GM12878 (cell line): ENCODE results near the gene PCDHGA8. TPM values are rescaled to one million over a fixed set of nuclear protein-coding genes. Genes with fewer than 3 reads are reported as not detected.

Experiments
- ATAC-seq: fragments of 200-7000 bp; cut with Tn5 transposase; 3 replicates; pipeline ENCODE4 v1.9.1; 2020; ENCODE audit warnings: mild to moderate bottlenecking, moderate library complexity
- BruUV-seq: library from RNA; stranded (reverse); fragments of 400-500 nt; replicated peaks from 2 replicates; lab custom pipeline; 2021; lab: Mats Ljungman, UMichigan
- CTCF ChIA-PET: fragments of 300-600 bp; sonication (Branson Sonifier 250); formaldehyde crosslinking; extraction: SDS; loops from one replicate; lab custom pipeline; 2021; ENCODE audit warnings: inconsistent platforms; lab: Yijun Ruan, JAX
- POLR2A ChIA-PET: fragments of 350-600 bp; formaldehyde crosslinking; extraction: SDS; loops from one replicate; lab custom pipeline; 2021; ENCODE audit warnings: inconsistent platforms; lab: Charles Lee
- RAD21 ChIA-PET: fragments of 300-600 bp; sonication (Branson Sonifier 250); formaldehyde crosslinking; loops from one replicate; lab custom pipeline; 2023; ENCODE audit warnings: antibody characterized with exemption; ENCODE audit not compliant: unreplicated experiment; lab: Charles Lee
- SMC1A ChIA-PET: fragments of 300-600 bp; sonication (Branson Sonifier 250); formaldehyde crosslinking; loops from one replicate; lab custom pipeline; 2023; ENCODE audit not compliant: unreplicated experiment, uncharacterized antibody; lab: Charles Lee
- DNase-seq: peaks from one replicate; pipeline ENCODE4 v3.0.0-alpha.2; 2011; ENCODE audit warnings: low read depth, low spot score
- FAIRE-seq: peaks from 3 replicates; lab custom pipeline; 2011; peaks lifted over from hg19 to GRCh38; lab: Jason Lieb, UNC
- H2AFZ ChIP-seq: 2 replicates; pipeline ENCODE4 v1.6.0; 2011; ENCODE audit warnings: low read depth, low read length, control low read depth; ENCODE audit not compliant: control insufficient read depth
- H3K27ac ChIP-seq: 2 replicates; pipeline ENCODE4 v1.5.1; 2011; ENCODE audit warnings: control low read depth; ENCODE audit not compliant: control insufficient read depth, insufficient read depth
- H3K27me3 ChIP-seq, 2 experiments: replicated peaks in 1 of 2; 2 replicates each; pipeline versions ENCODE4 v1.6.0 to v1.6.1; 2011; ENCODE audit warnings: low read length in 1 of 2; ENCODE audit not compliant: control insufficient read depth in 2 of 2, insufficient read depth in 2 of 2
- H3K36me3 ChIP-seq, 2 experiments: 2 replicates each; pipeline ENCODE4 v1.5.1; 2011; ENCODE audit warnings: low read length in 1 of 2; ENCODE audit not compliant: control insufficient read depth in 2 of 2, insufficient read depth in 2 of 2
- H3K4me1 ChIP-seq: 2 replicates; pipeline ENCODE4 v1.6.1; 2011; ENCODE audit warnings: mild to moderate bottlenecking, low read length, moderate library complexity, mixed read lengths; ENCODE audit not compliant: control insufficient read depth, insufficient read depth
- H3K4me2 ChIP-seq: 2 replicates; pipeline ENCODE4 v1.6.0; 2011; ENCODE audit warnings: control low read depth; ENCODE audit not compliant: control insufficient read depth, insufficient read depth
- H3K4me3 ChIP-seq: fragments of 200-600 bp; sonication (generic); 2 replicates; pipeline ENCODE4 v1.5.1; 2016
- H3K79me2 ChIP-seq: 2 replicates; pipeline ENCODE4 v1.6.0; 2011; ENCODE audit warnings: low read length; ENCODE audit not compliant: control insufficient read depth, insufficient read depth
- H3K9ac ChIP-seq: 2 replicates; pipeline ENCODE4 v1.8.0; 2011; ENCODE audit warnings: low read length, control low read depth, mixed read lengths; ENCODE audit not compliant: control insufficient read depth, insufficient read depth
- H3K9me3 ChIP-seq: replicated peaks from 3 replicates; pipeline ENCODE4 v1.5.1; 2011; ENCODE audit warnings: mild to moderate bottlenecking, low read length; ENCODE audit not compliant: control insufficient read depth, insufficient read depth
- H4K20me1 ChIP-seq: 2 replicates; pipeline ENCODE4 v1.6.0; 2011; ENCODE audit not compliant: control insufficient read depth, insufficient read depth
- FOXM1 ChIP-seq: IDR thresholded peaks from 2 replicates; pipeline ENCODE4 v1.6.1; 2012; ENCODE audit warnings: low read depth, mild to moderate bottlenecking, inconsistent platforms, low read length, moderate library complexity
- HDGF ChIP-seq: fragments of 450-650 bp; IDR thresholded peaks from 2 replicates; pipeline ENCODE4 v1.6.1; 2016; ENCODE audit warnings: antibody characterized with exemption
- IKZF1 ChIP-seq: fragments of 450-650 bp; conservative IDR thresholded peaks from 2 replicates; pipeline ENCODE4 v1.6.1; 2017; ENCODE audit warnings: antibody characterized with exemption, mild to moderate bottlenecking
- MTA3 ChIP-seq: IDR thresholded peaks from 2 replicates; pipeline ENCODE4 v1.6.1; 2012; ENCODE audit warnings: low read length, inconsistent platforms, borderline replicate concordance
- NR2C2 ChIP-seq: IDR thresholded peaks from 2 replicates; pipeline ENCODE4 v1.6.1; 2011; ENCODE audit warnings: borderline replicate concordance, low read depth; ENCODE audit not compliant: control insufficient read depth, insufficient read length
- RAD21 ChIP-seq: IDR thresholded peaks from 2 replicates; pipeline ENCODE4 v1.6.1; 2011; ENCODE audit warnings: mild to moderate bottlenecking, low read depth, low read length, moderate library complexity; ENCODE audit not compliant: insufficient read depth
- RAD51 ChIP-seq: fragments of 450-650 bp; IDR thresholded peaks from 2 replicates; pipeline ENCODE4 v1.6.1; 2016; ENCODE audit warnings: moderate library complexity, mild to moderate bottlenecking, inconsistent platforms
- SMC3 ChIP-seq: IDR thresholded peaks from 2 replicates; pipeline ENCODE4 v1.6.1; 2011; ENCODE audit warnings: low read length, improper control_type of control experiment, borderline replicate concordance
- STAT3 ChIP-seq: IDR thresholded peaks from 2 replicates; pipeline ENCODE4 v1.6.1; 2011; ENCODE audit warnings: low read depth, low read length, improper control_type of control experiment
- ZNF622 ChIP-seq: fragments of 450-650 bp; IDR thresholded peaks from 2 replicates; pipeline ENCODE4 v1.6.1; 2017; ENCODE audit warnings: mild to moderate bottlenecking, inconsistent platforms
- WGBS: methylation state at CpG from one replicate; pipeline ENCODE4 v1.1.6; 2016; ENCODE audit warnings: low lambda C conversion rate; ENCODE audit not compliant: insufficient replicate concordance, insufficient coverage; ENCODE audit errors: missing lambda C conversion rate; 5-methylcytosine and 5-hydroxymethylcytosine counted together
- in situ Hi-C: fragments of 300-500 bp; cut with MboI; formaldehyde crosslinking; loops from 9 replicates; pipeline ENCODE4 v1.14.3; 2018; ENCODE audit warnings: mixed read lengths
- intact Hi-C: fragments of 100-400 bp; cut with micrococcal nuclease; formaldehyde crosslinking; loops from one replicate; pipeline ENCODE4 v1.14.2; 2022; ENCODE audit not compliant: unreplicated experiment
- polyA plus RNA-seq, 11 experiments: library from polyadenylated mRNA; depleted of rRNA in 4 of 11; unstranded in 6 of 11; stranded (reverse) in 5 of 11; fragments of >200 nt; fragmentation: Nextera tagmentation in 4 of 11; fragmentation: Illumina TruSeq in 1 of 11; extraction: Ambion mirVana in 4 of 11; extraction: Trizol in 1 of 11; gene quantifications; 1 replicate in 1 of 11; 2 replicates in 10 of 11; pipeline versions ENCODE4 v1.2.1 to v1.2.3, GENCODE V29; 2011 to 2016; ENCODE audit warnings: inconsistent platforms in 2 of 11, missing spikeins in 2 of 11, low read depth in 1 of 11
- total RNA-seq, 4 experiments: library from RNA; depleted of rRNA in 3 of 4; stranded (reverse); fragments of >200 nt in 3 of 4; fragmentation: Illumina TruSeq in 1 of 4; extraction: Trizol in 1 of 4; gene quantifications; 2 replicates each; pipeline versions ENCODE4 v1.2.1 to v1.2.3, GENCODE V29; 2013 to 2021
- TF ChIP-seq, protein P1 (sequence below): IDR thresholded peaks from 2 replicates; pipeline ENCODE4 v1.6.1; 2012; ENCODE audit warnings: low read depth, low read length, improper control_type of control experiment
- TF ChIP-seq, protein P2 (sequence below): IDR thresholded peaks from 2 replicates; pipeline ENCODE4 v1.6.1; 2012; ENCODE audit warnings: mild to moderate bottlenecking, low read depth, low read length
- TF ChIP-seq, protein P3 (sequence below): fragments of 450-650 bp; IDR thresholded peaks from 2 replicates; pipeline ENCODE4 v1.6.1; 2017; ENCODE audit warnings: mild to moderate bottlenecking, moderate library complexity

PCDHGA8 gene
- total and polyA plus RNA-seq, 10 of the 15 experiments (the other 5 are each of a cell fraction or from before 2014, with no cell fraction given): 0.01 to 0.04 TPM; not detected in 8

DNA sequence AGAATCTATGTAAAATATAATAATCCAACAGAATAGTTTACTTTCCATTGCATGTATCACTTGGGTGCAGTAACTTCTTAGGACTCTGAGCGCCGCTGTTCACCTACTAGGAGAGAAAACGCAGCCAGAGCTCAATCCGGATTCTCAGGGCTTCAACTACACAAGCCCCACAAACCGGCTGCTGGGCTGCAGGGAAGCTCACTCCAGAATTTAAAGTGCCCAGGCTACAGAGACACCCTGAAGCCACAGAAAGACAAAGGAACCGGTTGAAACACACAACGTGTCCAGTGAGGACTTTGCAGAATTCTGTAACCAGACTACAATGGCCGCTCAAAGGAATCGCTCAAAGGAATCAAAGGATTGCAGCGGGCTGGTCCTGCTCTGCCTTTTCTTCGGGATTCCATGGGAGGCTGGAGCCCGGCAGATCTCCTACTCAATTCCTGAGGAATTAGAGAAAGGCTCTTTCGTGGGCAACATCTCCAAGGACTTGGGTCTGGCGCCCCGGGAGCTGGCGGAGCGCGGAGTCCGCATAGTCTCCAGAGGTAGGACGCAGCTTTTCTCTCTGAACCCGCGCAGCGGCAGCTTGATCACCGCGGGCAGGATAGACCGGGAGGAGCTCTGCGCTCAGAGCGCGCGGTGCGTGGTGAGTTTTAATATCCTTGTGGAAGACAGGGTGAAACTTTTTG lies 20.6 kb downstream of the PCDHGA8 start, which contains the start of gene PCDHGA10:
Gene PCDHGA10 (plus strand): TSS at position 134 of the 686 bp plus-strand sequence. CDS start 189 bp downstream, at position 323.
- DNase-seq: peak; percentile 27
- H2AFZ ChIP-seq: peak within 1 kb of the TSS; percentile 93
- peak within 1 kb of the TSS; percentile 67 for H3K9ac ChIP-seq
- TSS peak; percentile 67 for BruUV-seq
- POLR2A ChIA-PET: interaction anchor here (0.7 to 1.0 kb wide), 3 partner anchors 9 to 143 kb away, joined by 3 read pairs; no protein-coding TSS in a partner anchor
- intact Hi-C loops (loop anchor here (1.0 to 2.0 kb wide), 2 partner anchors 92 to 145 kb away; partner anchors contain the start of gene TAF7), in situ Hi-C loops (no loop called here)
- 25% methylated on average over 31 of the region's 31 CpGs for WGBS
- peak; percentile 89 for ATAC-seq
- H3K27me3 ChIP-seq: peaks cover 0 to 1% of the 10 kb centered on the region in 2 experiments; a peak in 1 of 4 replicates
- peak; percentile 7 for FAIRE-seq
- peaks cover 11% of the 10 kb centered on the region; the same call in 2 of the 3 replicates for H3K9me3 ChIP-seq
- RAD21 ChIA-PET: interaction anchor here (0.8 to 3.3 kb wide), 27 partner anchors 8 to 329 kb away, joined by 3 to 42 read pairs (median 4); partner anchors contain the start of genes PCDHGA1, PCDHGA11, PCDHGA12 and PCDHGA4
- H3K4me2 ChIP-seq: peak within 1 kb of the TSS; percentile 93
- H3K27ac ChIP-seq: no peak within 1 kb of the TSS
- SMC1A ChIA-PET: interaction anchor here (0.6 to 7.4 kb wide), 23 partner anchors 8 to 206 kb away, joined by 3 to 67 read pairs (median 4); partner anchors contain the start of genes DIAPH1, PCDHGA11, PCDHGA12 and PCDHGA9
- no peaks in the 10 kb centered on the region for H4K20me1 ChIP-seq
- H3K79me2 ChIP-seq: no peaks in the 10 kb centered on the region
- peak within 1 kb of the TSS; percentile 76 for H3K4me3 ChIP-seq
- CTCF ChIA-PET: interaction anchor here (0.5 to 10.9 kb wide), 53 partner anchors 8 to 548 kb away, joined by 3 to 245 read pairs (median 5); partner anchors contain the start of genes DIAPH1, PCDHB14, PCDHGA11 and PCDHGA12
- no peaks in the 10 kb centered on the region for H3K36me3 ChIP-seq
- no peaks in the 10 kb centered on the region; the same call in 1 of the 2 replicates for H3K4me1 ChIP-seq
- TF ChIP-seq HDGF (no peak), MTA3 (0 out of 2 replicates have a peak, but pooled peaks have one; percentile 41), STAT3 (no peak), RAD21 (peak; percentile 86), ZNF622 (no peak), IKZF1 (peak; percentile 45; the same call in 1 of the 2 replicates), FOXM1 (0 out of 2 replicates have a peak, but pooled peaks have one; percentile 18), RAD51 (no peak), SMC3 (peak; percentile 77), NR2C2 (no peak)
- TF ChIP-seq, protein P1, sequence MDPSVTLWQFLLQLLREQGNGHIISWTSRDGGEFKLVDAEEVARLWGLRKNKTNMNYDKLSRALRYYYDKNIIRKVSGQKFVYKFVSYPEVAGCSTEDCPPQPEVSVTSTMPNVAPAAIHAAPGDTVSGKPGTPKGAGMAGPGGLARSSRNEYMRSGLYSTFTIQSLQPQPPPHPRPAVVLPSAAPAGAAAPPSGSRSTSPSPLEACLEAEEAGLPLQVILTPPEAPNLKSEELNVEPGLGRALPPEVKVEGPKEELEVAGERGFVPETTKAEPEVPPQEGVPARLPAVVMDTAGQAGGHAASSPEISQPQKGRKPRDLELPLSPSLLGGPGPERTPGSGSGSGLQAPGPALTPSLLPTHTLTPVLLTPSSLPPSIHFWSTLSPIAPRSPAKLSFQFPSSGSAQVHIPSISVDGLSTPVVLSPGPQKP: no peak
- TF ChIP-seq, protein P2, sequence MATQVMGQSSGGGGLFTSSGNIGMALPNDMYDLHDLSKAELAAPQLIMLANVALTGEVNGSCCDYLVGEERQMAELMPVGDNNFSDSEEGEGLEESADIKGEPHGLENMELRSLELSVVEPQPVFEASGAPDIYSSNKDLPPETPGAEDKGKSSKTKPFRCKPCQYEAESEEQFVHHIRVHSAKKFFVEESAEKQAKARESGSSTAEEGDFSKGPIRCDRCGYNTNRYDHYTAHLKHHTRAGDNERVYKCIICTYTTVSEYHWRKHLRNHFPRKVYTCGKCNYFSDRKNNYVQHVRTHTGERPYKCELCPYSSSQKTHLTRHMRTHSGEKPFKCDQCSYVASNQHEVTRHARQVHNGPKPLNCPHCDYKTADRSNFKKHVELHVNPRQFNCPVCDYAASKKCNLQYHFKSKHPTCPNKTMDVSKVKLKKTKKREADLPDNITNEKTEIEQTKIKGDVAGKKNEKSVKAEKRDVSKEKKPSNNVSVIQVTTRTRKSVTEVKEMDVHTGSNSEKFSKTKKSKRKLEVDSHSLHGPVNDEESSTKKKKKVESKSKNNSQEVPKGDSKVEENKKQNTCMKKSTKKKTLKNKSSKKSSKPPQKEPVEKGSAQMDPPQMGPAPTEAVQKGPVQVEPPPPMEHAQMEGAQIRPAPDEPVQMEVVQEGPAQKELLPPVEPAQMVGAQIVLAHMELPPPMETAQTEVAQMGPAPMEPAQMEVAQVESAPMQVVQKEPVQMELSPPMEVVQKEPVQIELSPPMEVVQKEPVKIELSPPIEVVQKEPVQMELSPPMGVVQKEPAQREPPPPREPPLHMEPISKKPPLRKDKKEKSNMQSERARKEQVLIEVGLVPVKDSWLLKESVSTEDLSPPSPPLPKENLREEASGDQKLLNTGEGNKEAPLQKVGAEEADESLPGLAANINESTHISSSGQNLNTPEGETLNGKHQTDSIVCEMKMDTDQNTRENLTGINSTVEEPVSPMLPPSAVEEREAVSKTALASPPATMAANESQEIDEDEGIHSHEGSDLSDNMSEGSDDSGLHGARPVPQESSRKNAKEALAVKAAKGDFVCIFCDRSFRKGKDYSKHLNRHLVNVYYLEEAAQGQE: no peak
- TF ChIP-seq, protein P3, sequence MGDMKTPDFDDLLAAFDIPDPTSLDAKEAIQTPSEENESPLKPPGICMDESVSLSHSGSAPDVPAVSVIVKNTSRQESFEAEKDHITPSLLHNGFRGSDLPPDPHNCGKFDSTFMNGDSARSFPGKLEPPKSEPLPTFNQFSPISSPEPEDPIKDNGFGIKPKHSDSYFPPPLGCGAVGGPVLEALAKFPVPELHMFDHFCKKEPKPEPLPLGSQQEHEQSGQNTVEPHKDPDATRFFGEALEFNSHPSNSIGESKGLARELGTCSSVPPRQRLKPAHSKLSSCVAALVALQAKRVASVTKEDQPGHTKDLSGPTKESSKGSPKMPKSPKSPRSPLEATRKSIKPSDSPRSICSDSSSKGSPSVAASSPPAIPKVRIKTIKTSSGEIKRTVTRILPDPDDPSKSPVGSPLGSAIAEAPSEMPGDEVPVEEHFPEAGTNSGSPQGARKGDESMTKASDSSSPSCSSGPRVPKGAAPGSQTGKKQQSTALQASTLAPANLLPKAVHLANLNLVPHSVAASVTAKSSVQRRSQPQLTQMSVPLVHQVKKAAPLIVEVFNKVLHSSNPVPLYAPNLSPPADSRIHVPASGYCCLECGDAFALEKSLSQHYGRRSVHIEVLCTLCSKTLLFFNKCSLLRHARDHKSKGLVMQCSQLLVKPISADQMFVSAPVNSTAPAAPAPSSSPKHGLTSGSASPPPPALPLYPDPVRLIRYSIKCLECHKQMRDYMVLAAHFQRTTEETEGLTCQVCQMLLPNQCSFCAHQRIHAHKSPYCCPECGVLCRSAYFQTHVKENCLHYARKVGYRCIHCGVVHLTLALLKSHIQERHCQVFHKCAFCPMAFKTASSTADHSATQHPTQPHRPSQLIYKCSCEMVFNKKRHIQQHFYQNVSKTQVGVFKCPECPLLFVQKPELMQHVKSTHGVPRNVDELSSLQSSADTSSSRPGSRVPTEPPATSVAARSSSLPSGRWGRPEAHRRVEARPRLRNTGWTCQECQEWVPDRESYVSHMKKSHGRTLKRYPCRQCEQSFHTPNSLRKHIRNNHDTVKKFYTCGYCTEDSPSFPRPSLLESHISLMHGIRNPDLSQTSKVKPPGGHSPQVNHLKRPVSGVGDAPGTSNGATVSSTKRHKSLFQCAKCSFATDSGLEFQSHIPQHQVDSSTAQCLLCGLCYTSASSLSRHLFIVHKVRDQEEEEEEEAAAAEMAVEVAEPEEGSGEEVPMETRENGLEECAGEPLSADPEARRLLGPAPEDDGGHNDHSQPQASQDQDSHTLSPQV: 0 out of 2 replicates have a peak, but pooled peaks have one; percentile 48
